MCF 10A (cell line): ENCODE data around the gene SIGLEC7. TPM values are rescaled to one million over a fixed set of nuclear protein-coding genes. Genes with fewer than 3 reads are reported as not detected.

Experiments
- BruUV-seq: library from RNA; stranded (reverse); fragments of 400-500 nt; replicated peaks from 2 replicates; lab custom pipeline; 2021; lab: Mats Ljungman, UMichigan
- CTCF ChIA-PET: fragments of 300-600 bp; sonication (Branson Sonifier 250); formaldehyde crosslinking; extraction: SDS; loops from one replicate; lab custom pipeline; 2021; ENCODE audit warnings: antibody characterized with exemption, inconsistent platforms; lab: Yijun Ruan, JAX
- POLR2A ChIA-PET: fragments of 300-600, 350-650 bp; sonication (Branson Sonifier 250); formaldehyde crosslinking; extraction: SDS; loops from one replicate; lab custom pipeline; 2020; ENCODE audit warnings: antibody characterized with exemption, inconsistent platforms; lab: Yijun Ruan, JAX
- DNase-seq: peaks from one replicate; pipeline ENCODE4 v3.0.0-alpha.2; 2018; ENCODE audit not compliant: unreplicated experiment
- H3K27ac Mint-ChIP-seq: one replicate; pipeline ENCODE4 v1.8.0; 2022; ENCODE audit warnings: mild to moderate bottlenecking, low read depth, mixed read lengths; ENCODE audit not compliant: unreplicated experiment
- H3K27me3 Mint-ChIP-seq: one replicate; pipeline ENCODE4 v1.8.0; 2022; ENCODE audit warnings: mixed read lengths; ENCODE audit not compliant: insufficient read depth, unreplicated experiment
- H3K36me3 Mint-ChIP-seq: one replicate; pipeline ENCODE4 v1.8.0; 2022; ENCODE audit warnings: mild to moderate bottlenecking, moderate library complexity, mixed read lengths; ENCODE audit not compliant: insufficient read depth, unreplicated experiment
- H3K4me1 Mint-ChIP-seq: one replicate; pipeline ENCODE4 v1.8.0; 2022; ENCODE audit warnings: mixed read lengths; ENCODE audit not compliant: insufficient read depth, unreplicated experiment
- H3K4me3 Mint-ChIP-seq: one replicate; pipeline ENCODE4 v1.8.0; 2022; ENCODE audit warnings: mild to moderate bottlenecking, moderate library complexity, mixed read lengths; ENCODE audit not compliant: unreplicated experiment
- H3K9me3 Mint-ChIP-seq: one replicate; pipeline ENCODE4 v1.8.0; 2022; ENCODE audit warnings: mixed read lengths; ENCODE audit not compliant: unreplicated experiment
- CTCF ChIP-seq: fragments of 200-600 bp; IDR thresholded peaks from one replicate; pipeline ENCODE4 v1.8.0; 2022; ENCODE audit warnings: antibody characterized with exemption, mild to moderate bottlenecking; ENCODE audit not compliant: unreplicated experiment
- intact Hi-C: fragments of 100-400 bp; cut with micrococcal nuclease; formaldehyde crosslinking; loops from 2 replicates; pipeline ENCODE4 v1.14.1; 2022
- total RNA-seq: library from RNA; stranded (reverse); gene quantifications from 2 replicates; pipeline ENCODE4 v1.2.3, GENCODE V29; 2022

Gene SIGLEC7
- total RNA-seq, 1 experiment from 2014 or later = not detected

GRCh38 chr19:51196181-51196580 is 54.1 kb downstream of the SIGLEC7 start:
- no peak overlapping the region for H3K4me3 Mint-ChIP-seq
- no peak overlapping the region for H3K27ac Mint-ChIP-seq
- H3K27me3 Mint-ChIP-seq = no peaks in the 10 kb centered on the region
- BruUV-seq = no TSS peak
- ChIA-PET POLR2A (no interaction called here), CTCF (no interaction called here)
- intact Hi-C loops = no loop called here
- H3K4me1 Mint-ChIP-seq = no peaks in the 10 kb centered on the region
- no peak for TF ChIP-seq CTCF
- no peak for DNase-seq
- H3K9me3 Mint-ChIP-seq = peaks cover 15% of the 10 kb centered on the region
- no peaks in the 10 kb centered on the region for H3K36me3 Mint-ChIP-seq

- H3K27me3 Mint-ChIP-seq = no peaks in the 10 kb centered on the region
- ChIA-PET CTCF (interaction anchor here (0.6 to 1.2 kb wide), 2 partner anchors 29 to 133 kb away, joined by 3 to 4 read pairs; no protein-coding TSS in a partner anchor), POLR2A (no interaction called here)
- no peak for DNase-seq
- peaks cover 15% of the 10 kb centered on the region for H3K9me3 Mint-ChIP-seq
- no peak overlapping the region for H3K27ac Mint-ChIP-seq
- no peaks in the 10 kb centered on the region for H3K4me1 Mint-ChIP-seq
- intact Hi-C loops = no loop called here
- no TSS peak for BruUV-seq
- no peak for TF ChIP-seq CTCF
- no peak overlapping the region for H3K4me3 Mint-ChIP-seq
- H3K36me3 Mint-ChIP-seq = no peaks in the 10 kb centered on the region
These were observed 56.5 kb downstream of the SIGLEC7 start for GRCh38 chr19:51198641-51199040.

- no peak for DNase-seq
- intact Hi-C loops = no loop called here
- Mint-ChIP-seq H3K36me3 (no peaks in the 10 kb centered on the region), H3K27me3 (no peaks in the 10 kb centered on the region), H3K4me1 (no peaks in the 10 kb centered on the region), H3K4me3 (no peak overlapping the region), H3K27ac (no peak overlapping the region), H3K9me3 (peaks cover 12% of the 10 kb centered on the region)
- BruUV-seq = no TSS peak
- POLR2A ChIA-PET = no interaction called here
- TF ChIP-seq CTCF = no peak
- CTCF ChIA-PET = interaction anchor here (0.7 kb wide), 1 partner anchor 55 kb away, joined by 4 read pairs; no protein-coding TSS in a partner anchor
These were observed 58.1 kb downstream of the SIGLEC7 start for GRCh38 chr19:51200071-51200666.

GRCh38 chr19:51201712-51202111 is 59.6 kb downstream of the SIGLEC7 start:
- BruUV-seq = no TSS peak
- DNase-seq = no peak
- Mint-ChIP-seq H3K4me1 (no peaks in the 10 kb centered on the region), H3K36me3 (no peaks in the 10 kb centered on the region), H3K4me3 (no peak overlapping the region), H3K27me3 (no peaks in the 10 kb centered on the region), H3K9me3 (peaks cover 15% of the 10 kb centered on the region), H3K27ac (no peak overlapping the region)
- ChIA-PET POLR2A (no interaction called here), CTCF (interaction anchor here (0.5 kb wide), 1 partner anchor 58 kb away, joined by 5 read pairs; no protein-coding TSS in a partner anchor)
- intact Hi-C loops = no loop called here
- TF ChIP-seq CTCF = no peak

Other genes starting within 250 kb of the SIGLEC7 start
- gene KLK4, start 230.9 kb upstream of the SIGLEC7 start, total RNA-seq = not detected in 2 replicates
- gene KLK5, start 189.3 kb upstream of the SIGLEC7 start, total RNA-seq = 0.19 TPM in 1 of 2 replicates, not detected in the other
- not detected in 2 replicates for gene KLK6, start 172.7 kb upstream of the SIGLEC7 start, total RNA-seq
- not detected in 2 replicates for gene KLK7, start 158.4 kb upstream of the SIGLEC7 start, total RNA-seq
- gene KLK8, start 140.7 kb upstream of the SIGLEC7 start, total RNA-seq = not detected in 2 replicates
- not detected in 2 replicates for gene KLK10, start 122.6 kb upstream of the SIGLEC7 start, total RNA-seq
- not detected in 2 replicates for gene KLK11, start 115.7 kb upstream of the SIGLEC7 start, total RNA-seq
- not detected in 2 replicates for gene KLK12, start 107.3 kb upstream of the SIGLEC7 start, total RNA-seq
- gene KLK13, start 77.2 kb upstream of the SIGLEC7 start, total RNA-seq = not detected in 2 replicates
- 0.30 TPM in 1 of 2 replicates, not detected in the other for gene KLK14, start 59.4 kb upstream of the SIGLEC7 start, total RNA-seq
- gene CTU1, start 33.9 kb upstream of the SIGLEC7 start, total RNA-seq = 9.9 and 12.7 TPM in 2 replicates
- gene SIGLEC9, start 17.4 kb upstream of the SIGLEC7 start, total RNA-seq = not detected in 2 replicates
- gene CD33, start 82.8 kb downstream of the SIGLEC7 start, total RNA-seq = 0.33 TPM in 1 of 2 replicates, not detected in the other
- not detected in 2 replicates for gene SIGLECL1, start 108.8 kb downstream of the SIGLEC7 start, total RNA-seq
- not detected in 2 replicates for gene IGLON5, start 169.3 kb downstream of the SIGLEC7 start, total RNA-seq
- gene VSIG10L, start 199.8 kb downstream of the SIGLEC7 start, total RNA-seq = 0.58 and 0.74 TPM in 2 replicates
- gene ETFB, start 224.1 kb downstream of the SIGLEC7 start, total RNA-seq = 109 and 114 TPM in 2 replicates
- gene CLDND2, start 226.7 kb downstream of the SIGLEC7 start, total RNA-seq = 0.79 TPM in 1 of 2 replicates, not detected in the other
- gene NKG7, start 230.4 kb downstream of the SIGLEC7 start, total RNA-seq = not detected in 2 replicates
- gene LIM2, start 245.7 kb downstream of the SIGLEC7 start, total RNA-seq = not detected in 2 replicates
- not detected in 2 replicates for gene C19orf84, start 248.3 kb downstream of the SIGLEC7 start, total RNA-seq